HL-60 (cell line): ENCODE results near the gene TMEM117.

Experiments used
- CTCF ChIP-seq: IDR thresholded peaks from one replicate; pipeline ENCODE4 v1.5.1; 2011; ENCODE audit warnings: low read length, control low read depth, inconsistent platforms; ENCODE audit not compliant: insufficient read depth
- POLR2AphosphoS5 ChIP-seq: IDR thresholded peaks from 2 replicates; pipeline ENCODE4 v1.6.1; 2012; ENCODE audit warnings: low read depth
- REST ChIP-seq: IDR thresholded peaks from 2 replicates; pipeline ENCODE4 v1.6.1; 2012; ENCODE audit warnings: low read depth; ENCODE audit not compliant: insufficient replicate concordance

GRCh38 chr12:43789941-43790340, 45.9 kb upstream of the TMEM117 start:
- TF ChIP-seq CTCF (no peak), REST (no peak), POLR2AphosphoS5 (no peak)
